CD14-positive monocyte (primary cell): ENCODE results near the gene MCF2L2. TPM values are rescaled to one million over a fixed set of nuclear protein-coding genes. Genes with fewer than 3 reads are reported as not detected.

Experiments
- DNase-seq, 3 donors: peaks; one replicate each; pipeline ENCODE4 v3.0.0-alpha.2; 2011 to 2022
- H2AFZ ChIP-seq: 2 replicates; pipeline ENCODE4 v1.6.0; 2012; ENCODE audit warnings: mild to moderate bottlenecking, low read depth, low read length, inconsistent platforms; ENCODE audit not compliant: insufficient read depth, poor library complexity, severe bottlenecking
- H3K27ac ChIP-seq, 2 donors: 1 replicate in 1 of 2; 2 replicates in 1 of 2; pipeline ENCODE4 v1.5.1; 2012 to 2013; ENCODE audit warnings: low read length in 2 of 2, control low read depth in 1 of 2, inconsistent platforms in 1 of 2, low read depth in 1 of 2, mild to moderate bottlenecking in 1 of 2
- H3K27me3 ChIP-seq, 2 donors: one replicate each; pipeline versions ENCODE4 v1.6.0 to v1.6.1; 2011 to 2013; ENCODE audit warnings: low read length in 2 of 2; ENCODE audit not compliant: control insufficient read depth in 2 of 2, insufficient read depth in 2 of 2
- H3K36me3 ChIP-seq, 2 donors: replicated peaks in 1 of 2; 1 replicate in 1 of 2; 2 replicates in 1 of 2; pipeline versions ENCODE4 v1.5.1 to v1.6.1; 2012 to 2013; ENCODE audit warnings: low read length in 2 of 2, control low read depth in 1 of 2, inconsistent platforms in 1 of 2, mild to moderate bottlenecking in 1 of 2; ENCODE audit not compliant: insufficient read depth in 2 of 2, control insufficient read depth in 1 of 2
- H3K4me1 ChIP-seq, 2 donors: 1 replicate in 1 of 2; 2 replicates in 1 of 2; pipeline versions ENCODE4 v1.5.1 to v1.6.1; 2012 to 2013; ENCODE audit warnings: low read length in 2 of 2, control low read depth in 1 of 2, inconsistent platforms in 1 of 2, mild to moderate bottlenecking in 1 of 2, moderate library complexity in 1 of 2; ENCODE audit not compliant: insufficient read depth in 2 of 2, control insufficient read depth in 1 of 2
- H3K4me2 ChIP-seq: replicated peaks from 2 replicates; pipeline ENCODE3; 2012; ENCODE audit warnings: low read length, moderate library complexity, mild to moderate bottlenecking; ENCODE audit not compliant: poor library complexity, severe bottlenecking; ENCODE audit errors: extremely low read depth
- H3K4me3 ChIP-seq, 3 experiments: fragments of 200-600 bp in 1 of 3; sonication (generic) in 1 of 3; replicated peaks in 1 of 3; 1 replicate in 2 of 3; 2 replicates in 1 of 3; pipeline ENCODE4 v1.5.1; 2011 to 2013; ENCODE audit warnings: low read length in 3 of 3, mild to moderate bottlenecking in 3 of 3, control low read depth in 2 of 3, low read depth in 2 of 3, inconsistent platforms in 1 of 3, moderate library complexity in 1 of 3
- H3K79me2 ChIP-seq: 2 replicates; pipeline ENCODE4 v1.6.0; 2012; ENCODE audit warnings: mild to moderate bottlenecking, control low read depth, inconsistent platforms, low read length, moderate library complexity; ENCODE audit not compliant: insufficient read depth
- H3K9ac ChIP-seq: 2 replicates; pipeline ENCODE4 v1.6.0; 2017; ENCODE audit warnings: low read length, mild to moderate bottlenecking; ENCODE audit not compliant: insufficient read depth, poor library complexity, severe bottlenecking
- H3K9me3 ChIP-seq, 2 donors: replicated peaks in 1 of 2; 1 replicate in 1 of 2; 2 replicates in 1 of 2; pipeline versions ENCODE4 v1.5.1 to v1.6.1; 2012 to 2013; ENCODE audit warnings: low read length in 2 of 2, control low read depth in 1 of 2; ENCODE audit not compliant: control insufficient read depth in 1 of 2, insufficient read depth in 1 of 2
- H4K20me1 ChIP-seq: 2 replicates; pipeline ENCODE4 v1.6.0; 2012; ENCODE audit warnings: mild to moderate bottlenecking, low read length, control low read depth, moderate library complexity; ENCODE audit not compliant: insufficient read depth
- H3K27ac Mint-ChIP-seq, 7 donors: one replicate each; pipeline ENCODE4 v1.8.0; 2020; ENCODE audit warnings: mild to moderate bottlenecking in 7 of 7, mixed read lengths in 7 of 7, moderate library complexity in 6 of 7, inconsistent platforms in 2 of 7
- H3K27me3 Mint-ChIP-seq, 3 donors: one replicate each; pipeline ENCODE4 v1.8.0; 2021 to 2022; ENCODE audit warnings: low read depth in 3 of 3, mild to moderate bottlenecking in 3 of 3, mixed read lengths in 3 of 3, moderate library complexity in 3 of 3, inconsistent platforms in 1 of 3
- H3K36me3 Mint-ChIP-seq, 2 donors: one replicate each; pipeline ENCODE4 v1.8.0; 2020; ENCODE audit warnings: mixed read lengths in 2 of 2, inconsistent platforms in 1 of 2, mild to moderate bottlenecking in 1 of 2
- H3K4me1 Mint-ChIP-seq: one replicate; pipeline ENCODE4 v1.8.0; 2020; ENCODE audit warnings: mild to moderate bottlenecking, mixed read lengths
- H3K4me3 Mint-ChIP-seq, 2 donors: one replicate each; pipeline ENCODE4 v1.8.0; 2020; ENCODE audit warnings: mild to moderate bottlenecking in 2 of 2, mixed read lengths in 2 of 2, moderate library complexity in 1 of 2
- H3K9me3 Mint-ChIP-seq, 7 donors: one replicate each; pipeline ENCODE4 v1.8.0; 2020 to 2022; ENCODE audit warnings: mixed read lengths in 7 of 7, mild to moderate bottlenecking in 6 of 7, moderate library complexity in 6 of 7, inconsistent platforms in 2 of 7
- CTCF ChIP-seq: fragments of 200-600 bp; IDR thresholded peaks from one replicate; pipeline ENCODE4 v1.8.0; 2022; ENCODE audit warnings: antibody characterized with exemption, mild to moderate bottlenecking
- WGBS: methylation state at CpG from one replicate; pipeline ENCODE4 v1.1.5; 2013; ENCODE audit warnings: missing lambda C conversion rate; ENCODE audit not compliant: insufficient coverage; 5-methylcytosine and 5-hydroxymethylcytosine counted together
- intact Hi-C, 2 donors: fragments of 100-400 bp; cut with micrococcal nuclease; formaldehyde crosslinking; loops; one replicate each; pipeline versions ENCODE4 v1.15.0 to v1.15.1; 2023
- polyA plus RNA-seq, 3 donors: library from polyadenylated mRNA; depleted of rRNA in 1 of 3; unstranded in 2 of 3; stranded (reverse) in 1 of 3; fragments of 300-500 nt in 2 of 3; fragments of >200 nt in 1 of 3; fragmentation: Illumina TruSeq in 2 of 3; gene quantifications; 1 replicate in 2 of 3; 2 replicates in 1 of 3; pipeline ENCODE4 v1.2.3, GENCODE V29; 2012 to 2021

The MCF2L2 gene
- polyA plus RNA-seq, 3 donors, result 0.01 to 0.13 TPM; not detected in 1

DNA sequence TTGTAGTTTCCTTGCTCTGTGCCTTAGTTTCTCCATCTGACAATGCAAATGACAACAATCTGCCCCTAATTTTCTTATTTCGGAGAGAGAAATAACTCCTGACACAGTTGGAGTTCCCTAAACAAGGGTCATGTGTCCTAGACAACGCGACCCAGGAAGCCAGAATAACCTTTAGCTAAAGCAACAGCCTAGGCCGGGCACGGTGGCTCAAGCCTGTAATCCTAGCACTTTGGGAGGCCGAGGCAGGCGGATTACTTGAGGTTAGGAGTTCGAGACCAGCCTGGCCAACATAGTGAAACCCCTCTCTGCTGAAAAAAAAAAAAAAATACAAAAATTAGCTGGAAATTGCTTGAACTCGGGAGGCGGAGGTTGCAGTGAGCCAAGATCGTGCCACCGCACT is 49.9 kb downstream of the MCF2L2 start:
- Histone ChIP-seq H3K79me2 (no peaks in the 10 kb centered on the region), H3K4me1 (peaks cover 52 to 75% of the 10 kb centered on the region in 2 donors), H3K27ac (no peak overlapping the region), H2AFZ (no peak overlapping the region), H3K4me3 (no peak overlapping the region), H3K27me3 (no peaks in the 10 kb centered on the region), H3K9me3 (no peaks in the 10 kb centered on the region), H3K4me2 (no peak overlapping the region), H3K9ac (no peak overlapping the region), H3K36me3 (no peaks in the 10 kb centered on the region), H4K20me1 (no peaks in the 10 kb centered on the region)
- Mint-ChIP-seq H3K36me3 (peaks cover 0 to 7% of the 10 kb centered on the region in 2 donors), H3K4me1 (peaks cover 68% of the 10 kb centered on the region), H3K27ac (peak overlapping the region in 3 of 7 donors; percentile 47 to 76 (median 51)), H3K9me3 (peaks cover 0 to 3% (median 0%) of the 10 kb centered on the region in 7 donors), H3K27me3 (peaks cover 0 to 3% (median 2%) of the 10 kb centered on the region in 3 donors), H3K4me3 (no peak overlapping the region)
- no peak for TF ChIP-seq CTCF
- DNase-seq, result no peak
- intact Hi-C loops, result loop anchor here in 1 of 2 donors (5.0 kb wide), 1 partner anchor 71 kb away; no protein-coding TSS in a partner anchor
- WGBS, result 78% methylated on average over 5 of the region's 12 CpGs

DNA sequence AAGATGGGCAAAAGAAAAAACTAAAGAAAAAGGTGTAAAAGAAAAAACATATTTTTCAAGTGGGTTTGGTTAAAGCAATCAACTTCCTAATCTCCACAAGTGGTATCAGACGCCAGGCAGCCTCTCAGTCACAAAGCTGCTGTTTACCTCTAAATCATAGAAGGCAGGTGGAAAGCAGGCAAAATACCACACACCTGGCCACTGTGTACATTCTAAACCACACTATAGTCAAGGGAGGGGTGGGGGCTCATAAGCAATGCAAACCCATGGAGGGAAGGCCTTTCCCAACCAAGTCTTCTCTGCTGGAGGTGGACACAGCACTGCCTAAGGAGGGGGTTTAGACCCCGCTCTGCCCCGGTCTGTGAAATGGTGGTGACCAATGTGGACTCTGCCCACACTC is 50.4 kb downstream of the MCF2L2 start:
- H3K4me1 Mint-ChIP-seq, result peaks cover 68% of the 10 kb centered on the region
- intact Hi-C loops, result loop anchor here in 1 of 2 donors (5.0 kb wide), 1 partner anchor 71 kb away; no protein-coding TSS in a partner anchor

More for the DNA sequence above, 50.4 kb downstream of the MCF2L2 start:
- Histone ChIP-seq H3K9ac (no peak overlapping the region), H3K4me3 (no peak overlapping the region), H3K27ac (no peak overlapping the region), H3K4me2 (no peak overlapping the region), H2AFZ (no peak overlapping the region), H3K27me3 (no peaks in the 10 kb centered on the region), H3K36me3 (no peaks in the 10 kb centered on the region), H3K9me3 (no peaks in the 10 kb centered on the region), H3K79me2 (no peaks in the 10 kb centered on the region), H4K20me1 (no peaks in the 10 kb centered on the region), H3K4me1 (peaks cover 52 to 75% of the 10 kb centered on the region in 2 donors)
- no peak for TF ChIP-seq CTCF
- H3K27me3 Mint-ChIP-seq, result peaks cover 0 to 3% (median 2%) of the 10 kb centered on the region in 3 donors
- H3K4me3 Mint-ChIP-seq, result no peak overlapping the region
- peaks cover 0 to 3% (median 0%) of the 10 kb centered on the region in 7 donors for H3K9me3 Mint-ChIP-seq
- H3K27ac Mint-ChIP-seq, result peak overlapping the region in 4 of 7 donors; percentile 23 to 57 (median 49)
- H3K36me3 Mint-ChIP-seq, result peaks cover 0 to 7% of the 10 kb centered on the region in 2 donors
- DNase-seq, result no peak
- WGBS, result 67% methylated on average over 2 of the region's 3 CpGs
